Measurements from ENCODE around the gene PATE2. TPM values are rescaled to one million over a fixed set of nuclear protein-coding genes. Genes with fewer than 3 reads are reported as not detected.
A peak's percentile ranks its signal among the peaks of the same experiment; 100 is the strongest.

Gene PATE2
- total RNA-seq, 1 experiment from 2014 or later, result not detected

DNA sequence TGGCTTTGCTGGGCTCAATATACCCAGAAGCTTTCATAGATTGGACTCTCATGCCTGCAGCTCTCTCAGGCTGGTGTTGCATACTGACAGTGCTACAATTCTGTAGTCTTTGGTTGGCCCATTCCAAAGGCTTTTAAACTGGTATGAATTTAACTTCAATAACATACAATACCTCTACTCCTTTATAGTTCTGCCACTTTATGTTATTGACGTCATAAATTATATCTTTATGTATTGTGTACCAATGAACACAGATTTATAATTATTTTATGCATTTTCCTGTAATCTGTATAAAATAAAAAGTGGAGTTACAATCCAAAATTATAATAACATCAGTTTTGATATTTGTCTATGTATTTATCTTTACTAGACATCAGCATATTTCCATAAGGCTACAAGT lies 16.2 kb downstream of the PATE2 start:
- TF ChIP-seq, protein P1, sequence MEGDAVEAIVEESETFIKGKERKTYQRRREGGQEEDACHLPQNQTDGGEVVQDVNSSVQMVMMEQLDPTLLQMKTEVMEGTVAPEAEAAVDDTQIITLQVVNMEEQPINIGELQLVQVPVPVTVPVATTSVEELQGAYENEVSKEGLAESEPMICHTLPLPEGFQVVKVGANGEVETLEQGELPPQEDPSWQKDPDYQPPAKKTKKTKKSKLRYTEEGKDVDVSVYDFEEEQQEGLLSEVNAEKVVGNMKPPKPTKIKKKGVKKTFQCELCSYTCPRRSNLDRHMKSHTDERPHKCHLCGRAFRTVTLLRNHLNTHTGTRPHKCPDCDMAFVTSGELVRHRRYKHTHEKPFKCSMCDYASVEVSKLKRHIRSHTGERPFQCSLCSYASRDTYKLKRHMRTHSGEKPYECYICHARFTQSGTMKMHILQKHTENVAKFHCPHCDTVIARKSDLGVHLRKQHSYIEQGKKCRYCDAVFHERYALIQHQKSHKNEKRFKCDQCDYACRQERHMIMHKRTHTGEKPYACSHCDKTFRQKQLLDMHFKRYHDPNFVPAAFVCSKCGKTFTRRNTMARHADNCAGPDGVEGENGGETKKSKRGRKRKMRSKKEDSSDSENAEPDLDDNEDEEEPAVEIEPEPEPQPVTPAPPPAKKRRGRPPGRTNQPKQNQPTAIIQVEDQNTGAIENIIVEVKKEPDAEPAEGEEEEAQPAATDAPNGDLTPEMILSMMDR (conservative IDR thresholded peaks at IDR 0.05; ENCODE audit: low read depth, low read length), result no peak
- no peak for TF ChIP-seq EZH2 (IDR thresholded peaks at IDR 0.05; ENCODE audit: borderline replicate concordance, low read depth, low read length, poor library complexity, severe bottlenecking)
- no peaks in the 10 kb centered on the region for H3K9me3 ChIP-seq (ENCODE audit: low read depth, low read length, poor library complexity, severe bottlenecking)
- BruUV-seq (replicated peaks), result no TSS peak
- H3K4me3 ChIP-seq (ENCODE audit: low read depth, low read length, poor library complexity, severe bottlenecking), result no peak overlapping the region
- POLR2A ChIA-PET (ENCODE audit: low non-redundant PET), result no interaction called here
- H3K27ac ChIP-seq (ENCODE audit: low read depth, low read length, poor library complexity, severe bottlenecking), result no peak overlapping the region
- H3K27me3 ChIP-seq (replicated peaks; ENCODE audit: insufficient read depth, low read depth, low read length, poor library complexity), result peaks cover 32% of the 10 kb centered on the region
- intact Hi-C loops (cut with micrococcal nuclease; ENCODE audit: unreplicated experiment), result no loop called here
- no peak for DNase-seq (ENCODE audit: low spot score)
- H3K4me1 ChIP-seq (ENCODE audit: insufficient read depth, low read length, poor library complexity, severe bottlenecking), result no peaks in the 10 kb centered on the region
- CTCF ChIA-PET, result no interaction called here
- H3K36me3 ChIP-seq (ENCODE audit: insufficient read depth, low read length, poor library complexity, severe bottlenecking), result no peaks in the 10 kb centered on the region

DNA sequence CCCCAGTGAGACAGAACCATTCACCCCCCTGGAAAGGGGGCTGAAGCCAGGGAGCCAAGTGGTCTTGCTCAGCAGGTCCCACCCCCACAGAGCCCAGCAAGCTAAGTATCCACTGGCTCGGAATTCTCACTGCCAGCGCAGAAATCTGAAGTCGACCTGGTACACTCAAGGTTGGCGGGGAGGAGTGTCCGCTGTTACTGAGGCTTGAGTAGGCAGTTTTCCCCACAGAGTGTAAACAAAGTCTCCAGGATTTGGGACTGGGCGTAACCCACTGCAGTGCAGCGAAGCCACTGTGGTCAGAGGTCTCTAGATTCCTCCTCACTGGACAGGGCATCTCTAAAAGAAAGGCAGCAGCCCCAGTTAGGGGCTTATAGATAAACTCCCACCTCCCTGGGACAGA lies 22.6 kb downstream of the PATE2 start:
- intact Hi-C loops (cut with micrococcal nuclease; ENCODE audit: unreplicated experiment), result no loop called here
- H3K4me3 ChIP-seq (ENCODE audit: low read depth, low read length, poor library complexity, severe bottlenecking), result no peak overlapping the region
- ChIA-PET POLR2A (ENCODE audit: low non-redundant PET) (no interaction called here), CTCF (no interaction called here)
- no peaks in the 10 kb centered on the region for H3K36me3 ChIP-seq (ENCODE audit: insufficient read depth, low read length, poor library complexity, severe bottlenecking)
- no peaks in the 10 kb centered on the region for H3K9me3 ChIP-seq (ENCODE audit: low read depth, low read length, poor library complexity, severe bottlenecking)
- H3K27ac ChIP-seq (ENCODE audit: low read depth, low read length, poor library complexity, severe bottlenecking), result no peak overlapping the region
- TF ChIP-seq, protein P1 (conservative IDR thresholded peaks at IDR 0.05; ENCODE audit: low read depth, low read length), result no peak
- TF ChIP-seq EZH2 (IDR thresholded peaks at IDR 0.05; ENCODE audit: borderline replicate concordance, low read depth, low read length, poor library complexity, severe bottlenecking), result no peak
- no peak for DNase-seq (ENCODE audit: low spot score)
- H3K4me1 ChIP-seq (ENCODE audit: insufficient read depth, low read length, poor library complexity, severe bottlenecking), result no peaks in the 10 kb centered on the region
- no TSS peak for BruUV-seq (replicated peaks)
- peaks cover 29% of the 10 kb centered on the region for H3K27me3 ChIP-seq (replicated peaks; ENCODE audit: insufficient read depth, low read depth, low read length, poor library complexity)

DNA sequence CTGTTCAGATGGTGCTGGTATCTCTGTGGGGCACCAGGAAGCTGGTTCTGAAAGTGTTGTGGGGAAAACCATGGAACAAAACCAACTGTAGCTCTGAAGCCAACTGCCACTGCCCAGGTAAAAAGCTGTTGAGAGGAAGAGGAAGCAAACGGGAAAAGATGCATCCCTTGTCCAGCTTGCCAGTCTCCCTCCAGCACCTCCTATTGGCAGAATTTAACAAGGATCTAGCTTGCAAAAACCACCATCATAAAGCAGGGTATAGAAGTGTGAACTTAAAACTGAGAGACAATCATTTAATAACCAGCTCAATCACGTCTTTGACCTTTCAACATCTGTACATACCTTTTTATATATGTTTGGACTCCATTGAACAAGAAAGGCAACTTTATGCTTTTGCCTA lies 28.0 kb downstream of the PATE2 start:
- Histone ChIP-seq H3K27ac (ENCODE audit: low read depth, low read length, poor library complexity, severe bottlenecking) (no peak overlapping the region), H3K4me1 (ENCODE audit: insufficient read depth, low read length, poor library complexity, severe bottlenecking) (no peaks in the 10 kb centered on the region), H3K36me3 (ENCODE audit: insufficient read depth, low read length, poor library complexity, severe bottlenecking) (no peaks in the 10 kb centered on the region), H3K9me3 (ENCODE audit: low read depth, low read length, poor library complexity, severe bottlenecking) (no peaks in the 10 kb centered on the region), H3K4me3 (ENCODE audit: low read depth, low read length, poor library complexity, severe bottlenecking) (no peak overlapping the region), H3K27me3 (replicated peaks; ENCODE audit: insufficient read depth, low read depth, low read length, poor library complexity) (peaks cover 61% of the 10 kb centered on the region)
- ChIA-PET CTCF (no interaction called here), POLR2A (ENCODE audit: low non-redundant PET) (no interaction called here)
- intact Hi-C loops (cut with micrococcal nuclease; ENCODE audit: unreplicated experiment), result no loop called here
- BruUV-seq (replicated peaks), result no TSS peak
- no peak for DNase-seq (ENCODE audit: low spot score)
- TF ChIP-seq, protein P1 (conservative IDR thresholded peaks at IDR 0.05; ENCODE audit: low read depth, low read length), result peak; percentile 42
- no peak for TF ChIP-seq EZH2 (IDR thresholded peaks at IDR 0.05; ENCODE audit: borderline replicate concordance, low read depth, low read length, poor library complexity, severe bottlenecking)

All from A673 (cell line).